HG03280 (cell line): ENCODE data around the gene PRAMEF6.
"Not testable (repeated sequence)": the region's sequence is repeated elsewhere in the genome, so short reads cannot be mapped to it uniquely, and the experiment has no call there.

Experiments
- ATAC-seq: cut with Tn5 transposase; IDR thresholded peaks from one replicate; pipeline ENCODE4 v1.9.1; 2021; ENCODE audit warnings: mild to moderate bottlenecking, moderate library complexity; ENCODE audit not compliant: unreplicated experiment

Gene PRAMEF6

DNA sequence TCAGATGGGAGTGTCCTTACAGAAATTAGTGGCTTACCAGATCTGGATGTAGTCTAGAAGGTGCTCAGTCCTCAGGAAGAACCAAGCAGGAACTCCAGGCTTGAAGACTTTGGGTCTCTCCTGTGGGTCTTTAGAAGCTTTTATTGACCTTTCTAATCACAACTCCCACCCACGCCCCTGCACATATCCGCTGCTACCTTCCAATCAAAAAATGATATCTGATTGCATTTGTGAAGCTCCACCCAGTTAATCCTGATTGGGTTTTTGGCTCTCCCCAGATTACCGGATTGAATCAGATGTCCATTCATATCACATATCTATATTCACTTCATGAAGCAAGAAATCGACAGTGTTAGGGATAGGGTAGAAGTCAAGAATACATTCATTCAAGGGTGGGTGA is at the start of gene PRAMEF6:
Gene PRAMEF6 (minus strand): TSS at position 101 of the 400 bp plus-strand sequence. CDS start 5,062 bp downstream, outside the sequence.
- ATAC-seq: not testable (repeated sequence)

GRCh38 chr1:12924368-12924767 is 23.0 kb downstream of the PRAMEF6 start:
- not testable (repeated sequence) for ATAC-seq

DNA sequence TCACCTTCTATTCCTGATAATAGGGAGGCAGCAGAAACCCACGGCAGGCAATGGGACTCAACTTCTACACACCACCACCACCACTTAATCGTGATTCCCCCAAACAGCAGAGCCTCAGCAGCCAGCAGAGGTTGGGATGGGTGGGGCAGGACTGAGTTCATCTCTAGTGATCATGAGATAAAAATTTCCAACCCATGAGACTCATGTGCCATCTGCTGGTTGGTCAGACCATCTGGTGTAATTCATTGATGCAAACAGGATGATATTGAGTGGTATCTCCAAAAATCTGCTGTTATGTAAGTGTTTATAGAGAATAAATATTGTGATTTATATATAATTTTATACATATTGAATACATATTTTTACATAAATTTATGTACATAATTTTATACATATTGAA is 25.6 kb downstream of the PRAMEF6 start:
- ATAC-seq: not testable (repeated sequence)

GRCh38 chr1:12916310-12916709 is 31.1 kb downstream of the PRAMEF6 start, which contains the start of gene PRAMEF7:
PRAMEF7 (plus strand) TSS chr1:12916610; CDS start chr1:12917693, 1,083 bp downstream.
- ATAC-seq: not testable (repeated sequence)

GRCh38 chr1:12903793-12904572 is 43.4 kb downstream of the PRAMEF6 start:
- ATAC-seq: not testable (repeated sequence)

GRCh38 chr1:12899186-12899585 is 48.2 kb downstream of the PRAMEF6 start:
- ATAC-seq: not testable (repeated sequence)

DNA sequence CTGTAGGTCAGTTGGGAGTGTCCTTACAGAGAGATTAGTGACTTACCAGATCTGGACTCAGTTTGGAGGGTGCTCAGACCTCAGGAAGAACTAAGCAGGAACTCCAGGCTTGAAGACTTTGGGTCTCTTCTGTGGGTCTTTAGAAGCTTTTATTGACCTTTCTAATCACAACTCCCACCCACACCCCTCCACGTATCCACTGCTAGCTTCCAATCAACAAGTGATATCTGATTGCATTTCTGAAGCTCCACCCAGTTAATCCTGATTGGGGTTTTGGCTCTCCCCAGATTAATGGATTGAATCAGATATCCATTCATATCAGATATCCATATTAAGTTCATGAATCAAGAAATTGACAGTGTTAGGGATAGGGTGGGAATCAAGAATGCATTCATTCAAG is 49.2 kb downstream of the PRAMEF6 start, which contains the start of gene PRAMEF10:
Gene PRAMEF10 (minus strand): TSS at position 101 of the 400 bp plus-strand sequence. CDS start 2,423 bp downstream, outside the sequence.
- not testable (repeated sequence) for ATAC-seq
